Measurements from ENCODE around the gene LEMD3. TPM values are rescaled to one million over a fixed set of nuclear protein-coding genes. Genes with fewer than 3 reads are reported as not detected.
A peak's percentile ranks its signal among the peaks of the same experiment; 100 is the strongest.

The LEMD3 gene
- total RNA-seq, 2 experiments from 2014 or later: 67.1 to 68.8 TPM

- peak overlapping the region; percentile 52 to 88 for H3K27ac ChIP-seq (ENCODE audit: low read depth in 1 of 2, low read length in 2 of 2)
- DNase-seq (peak in 3 of 14 experiments; percentile 51 to 55 (median 53)), ATAC-seq (ENCODE audit: poor library complexity) (peak; percentile 0)
- ChIA-PET POLR2A (interaction anchor here (0.7 to 3.7 kb wide), 22 partner anchors 11 to 1120 kb away, joined by 3 to 42 read pairs (median 5); partner anchors contain the start of genes KICS2, LLPH, TMBIM4 and WIF1), CTCF (interaction anchor here (0.9 to 2.3 kb wide), 5 partner anchors 14 to 1001 kb away, joined by 3 to 8 read pairs (median 3); partner anchors contain the start of gene TMBIM4)
- peaks cover 0 to 4% of the 10 kb centered on the region in 2 experiments for H3K27me3 ChIP-seq (ENCODE audit: control insufficient read depth in 1 of 2, insufficient read depth in 2 of 2, low read length in 2 of 2)
- no peaks in the 10 kb centered on the region for H3K36me3 ChIP-seq (ENCODE audit: insufficient read depth, low read length)
- Mint-ChIP-seq H3K27ac (peak overlapping the region; percentile 99), H3K4me3 (peak overlapping the region; percentile 99), H3K27me3 (peaks cover 7% of the 10 kb centered on the region), H3K36me3 (ENCODE audit: low read depth) (peaks cover 38% of the 10 kb centered on the region), H3K9me3 (no peaks in the 10 kb centered on the region), H3K4me1 (ENCODE audit: low read depth) (peaks cover 24% of the 10 kb centered on the region)
- no peak for TF ChIP-seq CTCF (IDR thresholded peaks at IDR 0.05)
- intact Hi-C loops (cut with DNase I, micrococcal nuclease): loop anchor here (5.0 kb wide), 2 partner anchors 41 to 411 kb away; partner anchors contain the start of gene GNS (in 1 of the 2)
- H3K9me3 ChIP-seq (ENCODE audit: control insufficient read depth in 1 of 2, insufficient read depth in 1 of 2, low read length in 2 of 2): no peaks in the 10 kb centered on the region
- H3K4me1 ChIP-seq (ENCODE audit: insufficient read depth, low read length): peaks cover 24% of the 10 kb centered on the region
- peak overlapping the region; percentile 74 for H3K4me3 ChIP-seq (ENCODE audit: low read length)
These were observed 583 bp upstream of the LEMD3 start for GRCh38 chr12:65168681-65169319.

GRCh38 chr12:65170209-65170881 lies 962 bp downstream of the LEMD3 start:
- peak overlapping the region; percentile 74 for H3K4me3 ChIP-seq (ENCODE audit: low read length)
- peaks cover 38% of the 10 kb centered on the region for H3K36me3 Mint-ChIP-seq (ENCODE audit: low read depth)
- POLR2A ChIA-PET: interaction anchor here (1.6 to 3.7 kb wide), 7 partner anchors 9 to 999 kb away, joined by 7 to 42 read pairs (median 29); partner anchors contain the start of gene TMBIM4
- H3K36me3 ChIP-seq (ENCODE audit: insufficient read depth, low read length): no peaks in the 10 kb centered on the region
- CTCF ChIA-PET: interaction anchor here (2.3 kb wide), 1 partner anchor 62 kb away, joined by 8 read pairs; no protein-coding TSS in a partner anchor
- peaks cover 24% of the 10 kb centered on the region for H3K4me1 Mint-ChIP-seq (ENCODE audit: low read depth)
- no peak for TF ChIP-seq CTCF (IDR thresholded peaks at IDR 0.05)
- H3K27ac Mint-ChIP-seq: peak overlapping the region; percentile 99
- H3K9me3 ChIP-seq (ENCODE audit: control insufficient read depth in 1 of 2, insufficient read depth in 1 of 2, low read length in 2 of 2): no peaks in the 10 kb centered on the region
- peak overlapping the region in 1 of 2 donors; percentile 83 for H3K27ac ChIP-seq (ENCODE audit: low read depth in 1 of 2, low read length in 2 of 2)
- intact Hi-C loops (cut with DNase I, micrococcal nuclease): loop anchor here (5.0 to 10.0 kb wide), 6 partner anchors 37 to 1134 kb away; partner anchors contain the start of genes HELB (in 1 of the 2), KICS2 (in 1 of the 2), LLPH (in 1 of the 2) and XPOT (in 1 of the 2)
- no peaks in the 10 kb centered on the region for H3K27me3 ChIP-seq (ENCODE audit: control insufficient read depth in 1 of 2, insufficient read depth in 2 of 2, low read length in 2 of 2)
- no peaks in the 10 kb centered on the region for H3K9me3 Mint-ChIP-seq
- peak; percentile 35 for ATAC-seq (ENCODE audit: poor library complexity)
- DNase-seq: peak; percentile 28 to 87 (median 66)
- peak overlapping the region; percentile 96 for H3K4me3 Mint-ChIP-seq
- peaks cover 7% of the 10 kb centered on the region for H3K27me3 Mint-ChIP-seq
- H3K4me1 ChIP-seq (ENCODE audit: insufficient read depth, low read length): peaks cover 24% of the 10 kb centered on the region

GRCh38 chr12:65171073-65171472 lies 1.7 kb downstream of the LEMD3 start:
- peak overlapping the region; percentile 74 for H3K4me3 ChIP-seq (ENCODE audit: low read length)
- ChIA-PET POLR2A (no interaction called here), CTCF (no interaction called here)
- Mint-ChIP-seq H3K27ac (peak overlapping the region; percentile 99), H3K27me3 (peaks cover 2% of the 10 kb centered on the region), H3K4me1 (ENCODE audit: low read depth) (peaks cover 24% of the 10 kb centered on the region), H3K4me3 (peak overlapping the region; percentile 96), H3K9me3 (no peaks in the 10 kb centered on the region), H3K36me3 (ENCODE audit: low read depth) (peaks cover 38% of the 10 kb centered on the region)
- H3K4me1 ChIP-seq (ENCODE audit: insufficient read depth, low read length): peaks cover 24% of the 10 kb centered on the region
- ATAC-seq (ENCODE audit: poor library complexity): no peak
- H3K27me3 ChIP-seq (ENCODE audit: control insufficient read depth in 1 of 2, insufficient read depth in 2 of 2, low read length in 2 of 2): no peaks in the 10 kb centered on the region
- TF ChIP-seq CTCF (IDR thresholded peaks at IDR 0.05): no peak
- peak in 3 of 14 experiments; percentile 9 to 31 (median 25) for DNase-seq
- no peaks in the 10 kb centered on the region for H3K9me3 ChIP-seq (ENCODE audit: control insufficient read depth in 1 of 2, insufficient read depth in 1 of 2, low read length in 2 of 2)
- intact Hi-C loops (cut with DNase I, micrococcal nuclease): loop anchor here (5.0 to 10.0 kb wide), 6 partner anchors 36 to 1134 kb away; partner anchors contain the start of genes HELB (in 1 of the 2), KICS2 (in 1 of the 2), LLPH (in 1 of the 2) and XPOT (in 1 of the 2)
- no peak overlapping the region for H3K27ac ChIP-seq (ENCODE audit: low read depth in 1 of 2, low read length in 2 of 2)
- H3K36me3 ChIP-seq (ENCODE audit: insufficient read depth, low read length): peaks cover 4% of the 10 kb centered on the region
